Duodenal mucosa (tissue), 2 donors: ENCODE measurements around the gene DTNB.

ENCODE experiments used
- H3K27ac ChIP-seq: one replicate; pipeline ENCODE4 v1.7.0; 2013; ENCODE audit warnings: low read depth, low read length
- H3K27me3 ChIP-seq, 2 donors: one replicate each; pipeline ENCODE4 v1.7.0; 2013; ENCODE audit warnings: low read length in 2 of 2, control low read depth in 1 of 2; ENCODE audit not compliant: insufficient read depth in 2 of 2, control insufficient read depth in 1 of 2
- H3K36me3 ChIP-seq, 2 donors: one replicate each; pipeline ENCODE4 v1.7.0; 2013; ENCODE audit warnings: low read length in 2 of 2, control low read depth in 1 of 2; ENCODE audit not compliant: insufficient read depth in 2 of 2, control insufficient read depth in 1 of 2
- H3K4me1 ChIP-seq, 2 donors: one replicate each; pipeline ENCODE4 v1.7.0; 2013; ENCODE audit warnings: low read length in 2 of 2, control low read depth in 1 of 2; ENCODE audit not compliant: insufficient read depth in 2 of 2, control insufficient read depth in 1 of 2
- H3K4me3 ChIP-seq, 2 donors: one replicate each; pipeline ENCODE4 v1.7.0; 2013; ENCODE audit warnings: low read length in 2 of 2, low read depth in 1 of 2
- H3K9ac ChIP-seq, 2 donors: one replicate each; pipeline ENCODE4 v1.7.0; 2013; ENCODE audit warnings: low read length in 2 of 2, low read depth in 1 of 2
- H3K9me3 ChIP-seq, 2 donors: one replicate each; pipeline ENCODE4 v1.7.0; 2013; ENCODE audit warnings: low read length in 2 of 2, control low read depth in 1 of 2; ENCODE audit not compliant: control insufficient read depth in 1 of 2

The DTNB gene

DNA sequence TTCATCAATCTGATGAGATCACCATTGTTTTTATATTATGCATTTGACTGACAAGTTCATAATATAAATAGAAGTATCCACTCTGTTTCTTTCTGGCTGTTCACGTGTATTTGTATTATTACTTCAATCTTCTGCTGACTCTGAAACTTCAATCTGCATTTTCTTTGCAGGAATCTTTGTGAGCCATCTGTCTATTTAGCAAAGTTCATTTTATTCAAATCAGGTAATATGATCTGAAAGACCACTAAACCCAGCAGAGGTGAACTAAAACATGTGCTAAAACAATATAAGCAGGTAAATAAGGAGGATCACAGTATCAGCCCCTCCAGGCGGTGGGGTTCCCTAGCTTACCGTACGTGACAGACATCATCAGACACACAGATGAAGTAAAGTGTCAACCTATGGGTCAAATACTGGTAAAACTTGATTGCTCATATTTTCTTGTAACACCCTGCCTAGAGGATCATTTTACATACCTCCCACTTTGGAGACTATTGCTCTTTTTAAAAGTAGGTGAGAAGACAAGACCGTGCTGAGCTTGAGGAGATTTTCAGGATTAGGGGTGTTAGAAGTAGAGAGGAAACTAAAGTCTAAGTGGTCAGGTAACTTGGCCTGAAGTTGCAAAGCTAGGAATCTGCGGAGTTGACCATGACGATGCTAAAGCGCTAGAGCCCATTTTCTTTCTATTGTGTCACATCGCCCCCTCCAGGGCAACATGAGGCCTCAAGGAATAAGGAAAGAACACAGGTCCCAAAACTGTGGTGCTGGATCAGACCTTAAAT is 9.0 kb downstream of the DTNB start:
- peaks cover 0 to under 1% of the 10 kb centered on the region in 2 donors for H3K27me3 ChIP-seq
- no peaks in the 10 kb centered on the region for H3K4me1 ChIP-seq
- no peak overlapping the region for H3K9ac ChIP-seq
- no peak overlapping the region for H3K27ac ChIP-seq
- H3K9me3 ChIP-seq, result no peaks in the 10 kb centered on the region
- no peaks in the 10 kb centered on the region for H3K36me3 ChIP-seq
- H3K4me3 ChIP-seq, result no peak overlapping the region

DNA sequence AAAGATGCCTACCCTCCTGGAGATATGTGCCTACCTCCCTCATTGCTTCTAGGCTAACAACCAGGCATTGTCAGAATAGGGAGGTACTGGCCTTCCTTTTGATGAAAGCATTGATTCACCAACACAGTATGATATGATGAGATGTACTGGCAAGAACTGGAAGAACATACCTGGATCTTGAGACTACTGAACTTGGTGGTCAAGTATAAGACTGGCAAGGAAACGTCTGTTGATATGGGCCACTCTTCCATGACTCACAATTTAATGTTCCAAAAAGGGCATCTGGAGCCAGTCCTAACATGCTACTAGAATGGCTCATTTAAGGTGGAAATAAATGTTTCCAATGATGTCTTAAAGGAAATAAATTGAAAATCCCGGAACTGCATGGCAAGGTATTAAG is 18.1 kb downstream of the DTNB start:
- Histone ChIP-seq H3K27ac (no peak overlapping the region), H3K9ac (no peak overlapping the region), H3K27me3 (no peaks in the 10 kb centered on the region), H3K4me1 (no peaks in the 10 kb centered on the region), H3K9me3 (no peaks in the 10 kb centered on the region), H3K36me3 (no peaks in the 10 kb centered on the region), H3K4me3 (no peak overlapping the region)

DNA sequence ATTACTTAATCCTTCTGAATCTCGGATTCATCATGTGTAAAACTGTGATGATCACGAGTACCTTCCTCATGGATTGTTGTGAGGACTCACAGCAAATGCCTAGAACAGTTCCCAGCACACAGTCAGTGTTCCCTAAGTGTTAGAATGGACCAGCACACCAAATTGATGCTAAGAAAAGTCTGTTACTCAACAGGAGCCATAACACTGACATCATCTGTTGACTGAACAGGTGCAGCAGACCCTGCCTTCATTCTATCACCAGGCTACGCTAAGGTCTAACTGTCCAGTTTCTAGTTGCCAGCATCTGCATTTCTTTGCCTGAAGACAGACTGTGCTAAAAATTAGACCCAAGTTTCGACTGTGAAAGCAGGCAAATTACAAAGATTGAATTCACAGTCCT is 18.6 kb downstream of the DTNB start:
- Histone ChIP-seq H3K4me1 (no peaks in the 10 kb centered on the region), H3K36me3 (no peaks in the 10 kb centered on the region), H3K27me3 (no peaks in the 10 kb centered on the region), H3K9ac (no peak overlapping the region), H3K4me3 (no peak overlapping the region), H3K9me3 (no peaks in the 10 kb centered on the region), H3K27ac (no peak overlapping the region)

DNA sequence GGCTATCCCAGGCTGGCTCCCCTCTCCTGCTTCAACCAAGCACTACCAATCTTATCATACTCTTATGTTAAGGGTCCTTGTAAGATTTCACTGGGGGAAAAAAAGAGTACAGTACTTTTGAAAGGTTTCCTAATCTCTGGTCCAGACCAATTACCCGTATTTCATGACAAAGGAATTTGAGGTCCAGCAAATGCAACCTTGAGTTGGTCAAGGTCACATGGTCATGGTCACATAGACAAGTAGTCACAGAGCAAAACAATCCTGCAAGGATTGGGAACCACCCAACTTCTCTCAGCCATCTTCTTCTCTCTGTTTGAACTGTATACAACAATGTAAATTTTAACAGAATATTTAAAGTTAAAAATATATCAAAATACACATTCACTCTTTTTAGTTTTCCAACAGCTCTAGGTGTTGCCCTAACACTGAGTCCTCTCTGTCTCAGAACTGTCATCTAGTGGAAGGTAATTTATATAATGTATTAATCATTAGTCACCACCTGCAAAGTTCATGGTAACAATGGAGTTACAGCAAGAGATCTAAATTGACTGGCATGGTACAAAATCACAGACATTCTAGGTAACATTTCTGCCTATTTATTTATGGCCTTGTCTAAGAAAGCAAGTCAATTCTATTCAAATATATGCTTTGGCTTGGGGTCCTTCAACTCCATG is 21.5 kb downstream of the DTNB start:
- Histone ChIP-seq H3K9me3 (no peaks in the 10 kb centered on the region), H3K27ac (no peak overlapping the region), H3K36me3 (no peaks in the 10 kb centered on the region), H3K4me3 (no peak overlapping the region), H3K4me1 (no peaks in the 10 kb centered on the region), H3K27me3 (no peaks in the 10 kb centered on the region), H3K9ac (no peak overlapping the region)

DNA sequence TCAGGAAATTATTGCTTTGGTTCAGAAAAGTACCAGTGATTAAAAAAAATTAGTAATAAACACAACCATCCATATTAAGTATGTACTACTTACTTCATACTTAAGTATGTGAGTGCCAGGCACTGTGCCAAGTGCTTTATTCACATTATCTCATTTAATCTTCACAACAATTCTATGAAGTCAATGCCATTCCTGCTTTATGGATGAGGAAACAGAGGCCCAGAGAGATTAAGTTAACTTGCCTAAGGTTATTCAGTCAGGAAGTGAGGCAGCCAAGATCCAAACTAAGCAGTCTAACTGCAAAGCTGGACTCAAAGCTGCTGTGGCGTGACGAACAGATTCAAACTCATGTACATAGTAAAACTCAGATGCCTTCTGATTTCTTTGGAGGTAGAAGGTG is 22.3 kb downstream of the DTNB start:
- no peaks in the 10 kb centered on the region for H3K9me3 ChIP-seq

DNA sequence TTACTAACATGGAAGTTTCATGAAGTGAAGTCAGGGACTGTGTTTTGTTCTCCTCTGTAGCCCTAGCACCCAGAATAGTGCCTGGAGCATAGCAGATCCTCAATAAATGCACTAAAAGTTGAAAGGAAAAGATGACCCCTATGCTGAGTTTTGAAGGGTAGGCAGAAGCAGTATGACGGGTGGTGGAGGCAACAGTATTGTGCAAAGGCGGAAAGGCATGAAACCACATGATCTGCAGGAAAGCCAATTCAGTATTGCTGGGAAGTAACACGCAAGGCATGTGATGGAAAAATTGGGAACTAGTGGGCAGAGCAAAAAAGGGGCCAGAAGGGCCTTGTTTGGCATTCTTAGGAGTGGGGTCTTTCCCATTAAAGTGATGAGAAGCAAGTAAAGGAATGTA is 23.1 kb downstream of the DTNB start:
- no peak overlapping the region for H3K27ac ChIP-seq

More for the DNA sequence above, 22.3 kb downstream of the DTNB start:
- H3K9ac ChIP-seq, result no peak overlapping the region
- no peaks in the 10 kb centered on the region for H3K4me1 ChIP-seq
- H3K27me3 ChIP-seq, result no peaks in the 10 kb centered on the region
- H3K27ac ChIP-seq, result no peak overlapping the region
- H3K4me3 ChIP-seq, result no peak overlapping the region
- no peaks in the 10 kb centered on the region for H3K36me3 ChIP-seq

DNA sequence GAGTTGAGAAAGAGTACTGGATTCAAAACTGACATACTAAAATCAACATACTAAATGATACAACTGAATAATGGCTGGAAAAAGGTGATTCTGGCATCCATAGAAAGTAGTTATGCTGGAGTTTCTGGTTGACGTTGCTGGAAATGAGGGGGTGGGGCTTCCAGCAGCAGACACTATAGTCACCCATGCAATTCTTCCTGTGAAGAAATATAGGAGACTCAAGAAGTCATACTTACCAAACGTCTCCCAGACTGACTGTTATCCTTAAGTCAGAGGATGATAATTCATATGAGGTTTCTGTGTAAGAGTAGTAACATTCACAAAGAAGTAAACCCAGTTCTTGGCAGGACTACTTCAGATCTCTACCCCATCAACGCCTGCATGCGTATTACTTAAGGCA is 23.6 kb downstream of the DTNB start:
- no peaks in the 10 kb centered on the region for H3K9me3 ChIP-seq
- no peak overlapping the region for H3K4me3 ChIP-seq
- H3K27ac ChIP-seq, result no peak overlapping the region
- no peaks in the 10 kb centered on the region for H3K27me3 ChIP-seq
- no peaks in the 10 kb centered on the region for H3K36me3 ChIP-seq
- no peak overlapping the region for H3K9ac ChIP-seq
- no peaks in the 10 kb centered on the region for H3K4me1 ChIP-seq

More for the DNA sequence above, 23.1 kb downstream of the DTNB start:
- Histone ChIP-seq H3K4me1 (no peaks in the 10 kb centered on the region), H3K9ac (no peak overlapping the region), H3K27me3 (no peaks in the 10 kb centered on the region), H3K36me3 (no peaks in the 10 kb centered on the region), H3K9me3 (no peaks in the 10 kb centered on the region), H3K4me3 (no peak overlapping the region)

DNA sequence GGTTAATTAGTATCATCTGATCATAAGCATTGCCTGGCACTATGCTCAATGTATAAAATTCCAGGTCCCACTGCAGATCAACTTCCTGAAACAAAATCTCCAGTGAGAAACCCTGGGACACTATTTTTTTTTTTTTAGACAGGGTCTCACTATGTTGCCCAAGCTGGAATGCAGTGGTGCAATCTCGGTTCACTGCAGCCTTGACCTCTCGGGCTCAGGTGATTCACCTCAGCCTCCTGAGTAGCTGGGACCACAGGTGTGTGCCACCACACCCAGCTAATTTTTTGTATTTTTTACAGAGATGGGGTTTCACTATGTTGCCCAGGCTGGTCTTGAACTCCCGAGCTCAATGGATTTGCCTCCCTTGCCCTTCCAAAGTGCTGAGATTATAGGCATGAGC is 31.1 kb downstream of the DTNB start:
- Histone ChIP-seq H3K4me3 (no peak overlapping the region), H3K27ac (no peak overlapping the region), H3K4me1 (no peaks in the 10 kb centered on the region), H3K27me3 (no peaks in the 10 kb centered on the region), H3K9me3 (no peaks in the 10 kb centered on the region), H3K9ac (no peak overlapping the region), H3K36me3 (no peaks in the 10 kb centered on the region)

DNA sequence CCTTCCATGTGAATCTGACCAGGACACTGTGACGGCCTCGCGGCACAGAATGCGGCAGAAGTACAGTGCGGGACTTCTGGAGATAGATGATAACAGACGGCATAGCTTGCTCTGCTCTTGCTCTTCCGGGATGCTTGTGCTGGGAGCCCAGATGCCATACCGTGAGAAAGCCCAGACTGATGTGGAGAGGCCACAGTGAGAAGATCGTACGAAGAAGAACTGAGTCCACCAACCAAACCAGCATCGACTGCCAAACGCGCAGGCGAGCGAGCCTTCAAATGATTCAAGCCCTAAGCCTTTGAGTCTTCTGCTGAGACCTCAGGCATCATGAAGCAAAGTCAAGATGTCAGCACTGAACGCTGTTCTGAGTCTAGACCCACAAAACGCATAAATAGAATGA is 33.7 kb downstream of the DTNB start:
- Histone ChIP-seq H3K9ac (no peak overlapping the region), H3K27me3 (no peaks in the 10 kb centered on the region), H3K4me3 (no peak overlapping the region), H3K36me3 (no peaks in the 10 kb centered on the region), H3K27ac (no peak overlapping the region), H3K9me3 (no peaks in the 10 kb centered on the region), H3K4me1 (no peaks in the 10 kb centered on the region)

DNA sequence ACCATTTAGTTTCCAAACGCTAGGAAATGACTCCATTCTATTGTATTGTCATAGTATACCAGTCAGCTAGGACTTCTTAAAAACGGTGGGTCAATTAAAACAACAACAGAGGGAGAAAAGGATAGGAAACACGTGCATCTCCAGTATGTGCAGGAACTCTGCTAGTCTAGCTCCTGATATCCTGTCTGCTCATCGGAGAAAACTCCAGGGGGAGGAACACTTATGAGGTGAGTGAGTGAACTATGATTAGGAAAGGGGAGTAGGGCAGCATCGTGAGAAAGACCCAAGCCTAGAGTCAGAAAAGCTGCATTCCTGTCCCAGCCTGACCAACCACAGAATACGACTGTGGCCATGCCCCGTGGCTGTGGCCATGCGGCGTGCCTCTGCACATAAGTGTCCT is 34.2 kb downstream of the DTNB start:
- Histone ChIP-seq H3K36me3 (no peaks in the 10 kb centered on the region), H3K4me3 (no peak overlapping the region), H3K4me1 (no peaks in the 10 kb centered on the region), H3K27ac (no peak overlapping the region), H3K9me3 (no peaks in the 10 kb centered on the region), H3K27me3 (no peaks in the 10 kb centered on the region), H3K9ac (no peak overlapping the region)
